BJ (cell line): ENCODE measurements around the gene LAMA3. TPM values are rescaled to one million over a fixed set of nuclear protein-coding genes. Genes with fewer than 3 reads are reported as not detected.

Experiments
- CTCF ChIA-PET: fragments of 350-600 bp; formaldehyde crosslinking; extraction: SDS; loops from one replicate; lab custom pipeline; 2021; ENCODE audit warnings: antibody characterized with exemption, inconsistent platforms; lab: Yijun Ruan, JAX
- POLR2A ChIA-PET: fragments of 300-600 bp; sonication (Branson Sonifier 250); formaldehyde crosslinking; extraction: SDS; loops from one replicate; lab custom pipeline; 2021; ENCODE audit warnings: antibody characterized with exemption; lab: Charles Lee
- DNase-seq: peaks from one replicate; pipeline ENCODE4 v3.0.0-alpha.2; 2011; ENCODE audit warnings: low read depth
- H3K27me3 ChIP-seq: 2 replicates; pipeline ENCODE4 v1.6.0; 2011; ENCODE audit warnings: low read length; ENCODE audit not compliant: control insufficient read depth, insufficient read depth
- H3K36me3 ChIP-seq: 2 replicates; pipeline ENCODE4 v1.5.1; 2011; ENCODE audit warnings: low read length; ENCODE audit not compliant: control insufficient read depth, insufficient read depth
- H3K4me3 ChIP-seq: 2 replicates; pipeline ENCODE4 v1.5.1; 2011; ENCODE audit warnings: low read depth, mild to moderate bottlenecking, control low read depth, low read length
- polyA plus RNA-seq: library from polyadenylated mRNA; depleted of rRNA; stranded (reverse); fragments of >200 nt; gene quantifications from 2 replicates; pipeline ENCODE4 v1.2.3, GENCODE V29; 2011
- TF ChIP-seq, protein P1 (sequence below): IDR thresholded peaks from 2 replicates; pipeline ENCODE4 v1.5.1; 2011; ENCODE audit warnings: low read depth, mild to moderate bottlenecking, control low read depth, inconsistent platforms, low read length, moderate library complexity; ENCODE audit not compliant: insufficient read depth

Gene LAMA3
- polyA plus RNA-seq, 1 experiment, result 5.6 TPM

- no peak for DNase-seq
- no peaks in the 10 kb centered on the region for H3K36me3 ChIP-seq
- CTCF ChIA-PET, result interaction anchor here (1.9 to 2.4 kb wide), 2 partner anchors 94 to 147 kb away, joined by 4 to 18 read pairs; no protein-coding TSS in a partner anchor
- TF ChIP-seq, protein P1, sequence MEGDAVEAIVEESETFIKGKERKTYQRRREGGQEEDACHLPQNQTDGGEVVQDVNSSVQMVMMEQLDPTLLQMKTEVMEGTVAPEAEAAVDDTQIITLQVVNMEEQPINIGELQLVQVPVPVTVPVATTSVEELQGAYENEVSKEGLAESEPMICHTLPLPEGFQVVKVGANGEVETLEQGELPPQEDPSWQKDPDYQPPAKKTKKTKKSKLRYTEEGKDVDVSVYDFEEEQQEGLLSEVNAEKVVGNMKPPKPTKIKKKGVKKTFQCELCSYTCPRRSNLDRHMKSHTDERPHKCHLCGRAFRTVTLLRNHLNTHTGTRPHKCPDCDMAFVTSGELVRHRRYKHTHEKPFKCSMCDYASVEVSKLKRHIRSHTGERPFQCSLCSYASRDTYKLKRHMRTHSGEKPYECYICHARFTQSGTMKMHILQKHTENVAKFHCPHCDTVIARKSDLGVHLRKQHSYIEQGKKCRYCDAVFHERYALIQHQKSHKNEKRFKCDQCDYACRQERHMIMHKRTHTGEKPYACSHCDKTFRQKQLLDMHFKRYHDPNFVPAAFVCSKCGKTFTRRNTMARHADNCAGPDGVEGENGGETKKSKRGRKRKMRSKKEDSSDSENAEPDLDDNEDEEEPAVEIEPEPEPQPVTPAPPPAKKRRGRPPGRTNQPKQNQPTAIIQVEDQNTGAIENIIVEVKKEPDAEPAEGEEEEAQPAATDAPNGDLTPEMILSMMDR, result no peak
- POLR2A ChIA-PET, result no interaction called here
- H3K27me3 ChIP-seq, result no peaks in the 10 kb centered on the region
- H3K4me3 ChIP-seq, result no peak overlapping the region
Observed at GRCh38 chr18:23824240-23824639, 135.0 kb downstream of the LAMA3 start.

GRCh38 chr18:23824669-23825068 lies 135.4 kb downstream of the LAMA3 start:
- DNase-seq, result no peak
- ChIA-PET CTCF (interaction anchor here (1.5 to 2.4 kb wide), 3 partner anchors 14 to 147 kb away, joined by 3 to 18 read pairs (median 4); no protein-coding TSS in a partner anchor), POLR2A (no interaction called here)
- Histone ChIP-seq H3K27me3 (no peaks in the 10 kb centered on the region), H3K4me3 (no peak overlapping the region), H3K36me3 (no peaks in the 10 kb centered on the region)
- TF ChIP-seq, protein P1, result no peak

- TF ChIP-seq, protein P1, result no peak
- CTCF ChIA-PET, result interaction anchor here (0.7 to 2.4 kb wide), 5 partner anchors 13 to 169 kb away, joined by 3 to 18 read pairs (median 3); no protein-coding TSS in a partner anchor
- Histone ChIP-seq H3K36me3 (no peaks in the 10 kb centered on the region), H3K4me3 (no peak overlapping the region), H3K27me3 (no peaks in the 10 kb centered on the region)
- POLR2A ChIA-PET, result interaction anchor here (0.6 to 0.7 kb wide), 2 partner anchors 16 to 36 kb away, joined by 4 read pairs; no protein-coding TSS in a partner anchor
- DNase-seq, result no peak
Observed at GRCh38 chr18:23825496-23825895, 136.2 kb downstream of the LAMA3 start.

DNA sequence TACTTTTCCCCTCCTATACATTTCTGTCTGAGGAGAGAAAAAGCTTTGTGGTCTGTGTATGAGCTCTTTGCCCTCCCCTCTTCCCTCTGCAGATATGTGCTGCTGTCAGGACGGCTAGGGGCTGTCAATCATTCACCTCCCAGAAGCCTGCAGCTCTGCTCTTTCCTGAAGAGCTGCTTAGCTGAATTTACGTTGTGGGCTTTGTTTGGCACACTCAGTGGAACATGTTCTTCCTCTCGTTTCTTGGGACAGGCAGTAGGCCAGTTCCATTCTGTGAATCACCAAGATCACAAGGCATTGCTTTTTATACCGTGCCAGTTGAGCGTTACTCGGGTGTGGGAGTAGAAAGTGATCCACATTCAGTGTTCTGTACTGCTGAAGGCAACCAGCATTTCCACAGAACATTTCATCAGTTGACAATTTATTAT lies 136.7 kb downstream of the LAMA3 start:
- ChIA-PET POLR2A (no interaction called here), CTCF (interaction anchor here (0.7 to 2.4 kb wide), 5 partner anchors 13 to 168 kb away, joined by 3 to 18 read pairs (median 3); no protein-coding TSS in a partner anchor)
- no peaks in the 10 kb centered on the region for H3K27me3 ChIP-seq

More for the DNA sequence above, 136.7 kb downstream of the LAMA3 start:
- no peaks in the 10 kb centered on the region for H3K36me3 ChIP-seq
- DNase-seq, result peak; percentile 78
- H3K4me3 ChIP-seq, result no peak overlapping the region
- TF ChIP-seq, protein P1, result no peak
